HEK293T (cell line): ENCODE data around the gene PLK1.

Experiments used
- CTCF ChIA-PET: fragments of 350-600 bp; formaldehyde crosslinking; extraction: SDS; loops from one replicate; lab custom pipeline; 2021; ENCODE audit warnings: antibody characterized with exemption, inconsistent platforms; lab: Yijun Ruan, JAX
- POLR2A ChIA-PET: fragments of 350-600 bp; formaldehyde crosslinking; extraction: SDS; loops from one replicate; lab custom pipeline; 2020; ENCODE audit warnings: antibody characterized with exemption, inconsistent platforms; lab: Yijun Ruan, JAX
- DNase-seq: peaks from one replicate; pipeline ENCODE4 v3.0.0; 2012; ENCODE audit warnings: mixed read lengths; ENCODE audit errors: extremely low spot score
- ARNT ChIP-seq: fragments of 450-650 bp; IDR thresholded peaks from 2 replicates; pipeline ENCODE4 v1.6.1; 2017; ENCODE audit warnings: mild to moderate bottlenecking
- BHLHE40 ChIP-seq: fragments of 450-650 bp; IDR thresholded peaks from 2 replicates; pipeline ENCODE4 v1.6.1; 2016; ENCODE audit warnings: mild to moderate bottlenecking, moderate library complexity, borderline replicate concordance
- CTBP1 ChIP-seq: fragments of 450-650 bp; IDR thresholded peaks from 2 replicates; pipeline ENCODE4 v1.6.1; 2016; ENCODE audit warnings: borderline replicate concordance
- ELF4 ChIP-seq: fragments of 450-650 bp; IDR thresholded peaks from 2 replicates; pipeline ENCODE4 v1.6.1; 2017; ENCODE audit warnings: antibody characterized with exemption
- FOXA1 ChIP-seq: fragments of 450-650 bp; IDR thresholded peaks from 2 replicates; pipeline ENCODE4 v1.6.1; 2016; ENCODE audit warnings: mild to moderate bottlenecking
- FOXK2 ChIP-seq: fragments of 450-650 bp; IDR thresholded peaks from 2 replicates; pipeline ENCODE4 v1.6.1; 2016; ENCODE audit warnings: mild to moderate bottlenecking
- FOXM1 ChIP-seq: fragments of 450-650 bp; IDR thresholded peaks from 2 replicates; pipeline ENCODE4 v1.6.1; 2017; ENCODE audit warnings: mild to moderate bottlenecking, borderline replicate concordance
- HDGF ChIP-seq: fragments of 450-650 bp; IDR thresholded peaks from 2 replicates; pipeline ENCODE4 v1.6.1; 2017; ENCODE audit warnings: antibody characterized with exemption, borderline replicate concordance
- L3MBTL2 ChIP-seq: fragments of 450-650 bp; conservative IDR thresholded peaks from 2 replicates; pipeline ENCODE4 v1.6.1; 2016; ENCODE audit warnings: mild to moderate bottlenecking
- LEF1 ChIP-seq: fragments of 450-650 bp; IDR thresholded peaks from 2 replicates; pipeline ENCODE4 v1.6.1; 2017; ENCODE audit warnings: mild to moderate bottlenecking, borderline replicate concordance
- NFRKB ChIP-seq: fragments of 450-650 bp; IDR thresholded peaks from 2 replicates; pipeline ENCODE4 v1.6.1; 2016; ENCODE audit warnings: mild to moderate bottlenecking, moderate library complexity
- PKNOX1 ChIP-seq: fragments of 450-650 bp; IDR thresholded peaks from 2 replicates; pipeline ENCODE4 v1.6.1; 2016
- SP1 ChIP-seq: fragments of 450-650 bp; IDR thresholded peaks from 2 replicates; pipeline ENCODE4 v1.6.1; 2017
- SUZ12 ChIP-seq: fragments of 450-650 bp; IDR thresholded peaks from 2 replicates; pipeline ENCODE4 v1.6.1; 2016; ENCODE audit warnings: mild to moderate bottlenecking
- TARDBP ChIP-seq: fragments of 450-650 bp; IDR thresholded peaks from 2 replicates; pipeline ENCODE4 v1.6.1; 2016
- ZNF384 ChIP-seq: fragments of 450-650 bp; IDR thresholded peaks from 2 replicates; pipeline ENCODE4 v1.6.1; 2016

PLK1 gene

GRCh38 chr16:23640931-23641765 is 37.5 kb upstream of the PLK1 start, which contains the start of the genes DCTN5 and PALB2:
Gene DCTN5 (plus strand): TSS chr16:23641466. CDS start chr16:23641543, 77 bp downstream.
Gene PALB2 (minus strand): TSS chr16:23641310. CDS start chr16:23641157, 153 bp downstream.
- POLR2A ChIA-PET: interaction anchor here (0.7 to 2.0 kb wide), 6 partner anchors 9 to 92 kb away, joined by 3 to 8 read pairs (median 4); partner anchors contain the start of gene PLK1
- peak; percentile 94 for TF ChIP-seq L3MBTL2
- TF ChIP-seq PKNOX1: peak; percentile 54; the same call in 1 of the 2 replicates
- TF ChIP-seq FOXA1: no peak
- no peak for TF ChIP-seq BHLHE40
- no peak for TF ChIP-seq FOXK2
- peak; percentile 21; the same call in 1 of the 2 replicates for TF ChIP-seq CTBP1
- no peak for TF ChIP-seq SUZ12
- TF ChIP-seq SP1: no peak
- no peak for TF ChIP-seq ZNF384
- no peak for TF ChIP-seq HDGF
- no peak for TF ChIP-seq TARDBP
- no peak for TF ChIP-seq NFRKB
- peak; percentile 65 for TF ChIP-seq ELF4
- no peak for TF ChIP-seq ARNT
- no peak for TF ChIP-seq FOXM1
- no peak for TF ChIP-seq LEF1
- CTCF ChIA-PET: interaction anchor here (1.4 kb wide), 1 partner anchor 44 kb away, joined by 3 read pairs; no protein-coding TSS in a partner anchor
- DNase-seq: peak; percentile 96

GRCh38 chr16:23642246-23642774 is 36.4 kb upstream of the PLK1 start:
- ChIA-PET POLR2A (interaction anchor here (2.0 kb wide), 1 partner anchor 90 kb away, joined by 4 read pairs; no protein-coding TSS in a partner anchor), CTCF (interaction anchor here (0.7 kb wide), 1 partner anchor 29 kb away, joined by 3 read pairs; no protein-coding TSS in a partner anchor)
- no peak for TF ChIP-seq ELF4
- no peak for TF ChIP-seq SUZ12
- TF ChIP-seq PKNOX1: no peak
- TF ChIP-seq ZNF384: no peak
- TF ChIP-seq CTBP1: no peak
- TF ChIP-seq FOXM1: no peak
- no peak for TF ChIP-seq FOXK2
- TF ChIP-seq BHLHE40: no peak
- no peak for TF ChIP-seq L3MBTL2
- no peak for TF ChIP-seq HDGF
- no peak for TF ChIP-seq ARNT
- TF ChIP-seq SP1: no peak
- TF ChIP-seq FOXA1: no peak
- TF ChIP-seq LEF1: no peak
- no peak for TF ChIP-seq NFRKB
- TF ChIP-seq TARDBP: no peak
- DNase-seq: no peak

GRCh38 chr16:23650674-23651416 is 27.8 kb upstream of the PLK1 start:
- no peak for TF ChIP-seq ELF4
- no peak for TF ChIP-seq ARNT
- TF ChIP-seq CTBP1: no peak
- TF ChIP-seq TARDBP: no peak
- no peak for TF ChIP-seq FOXM1
- TF ChIP-seq BHLHE40: no peak
- no peak for TF ChIP-seq SUZ12
- TF ChIP-seq ZNF384: no peak
- no peak for TF ChIP-seq LEF1
- no peak for TF ChIP-seq SP1
- TF ChIP-seq PKNOX1: no peak
- TF ChIP-seq L3MBTL2: no peak
- TF ChIP-seq NFRKB: no peak
- no peak for DNase-seq
- POLR2A ChIA-PET: no interaction called here
- CTCF ChIA-PET: interaction anchor here (0.7 kb wide), 1 partner anchor 28 kb away, joined by 3 read pairs; no protein-coding TSS in a partner anchor

GRCh38 chr16:23651943-23652468 is 26.7 kb upstream of the PLK1 start:
- CTCF ChIA-PET: no interaction called here
- POLR2A ChIA-PET: no interaction called here
- DNase-seq: no peak
- TF ChIP-seq FOXM1: no peak
- TF ChIP-seq PKNOX1: no peak

GRCh38 chr16:23663918-23664317 is 14.8 kb upstream of the PLK1 start:
- DNase-seq: no peak
- TF ChIP-seq NFRKB (no peak), TARDBP (no peak), ARNT (no peak), PKNOX1 (no peak), FOXA1 (no peak), SP1 (no peak), CTBP1 (no peak), L3MBTL2 (no peak), FOXM1 (no peak), ZNF384 (no peak), HDGF (no peak), SUZ12 (no peak)
- CTCF ChIA-PET: no interaction called here
- POLR2A ChIA-PET: no interaction called here
